NCI-H2227 (cell line): ENCODE results near the gene PKHD1.
A peak's percentile ranks its signal among the peaks of the same experiment; 100 is the strongest.

Experiments
- DNase-seq: peaks from one replicate; lab custom pipeline; 2025; ENCODE audit not compliant: unreplicated experiment; lab: John Stamatoyannopoulos, UW

Gene PKHD1

GRCh38 chr6:51817832-51818231 is 269.6 kb downstream of the PKHD1 start:
- no peak for DNase-seq

GRCh38 chr6:51814418-51814817 is 273.0 kb downstream of the PKHD1 start:
- DNase-seq, result no peak

GRCh38 chr6:51813904-51814303 is 273.5 kb downstream of the PKHD1 start:
- DNase-seq, result no peak

GRCh38 chr6:51812231-51812630 is 275.2 kb downstream of the PKHD1 start:
- no peak for DNase-seq

GRCh38 chr6:51805517-51805916 is 281.9 kb downstream of the PKHD1 start:
- DNase-seq, result no peak

GRCh38 chr6:51800603-51801002 is 286.8 kb downstream of the PKHD1 start:
- no peak for DNase-seq

GRCh38 chr6:51793393-51793792 is 294.0 kb downstream of the PKHD1 start:
- no peak for DNase-seq

- DNase-seq, result no peak
These were observed 295.0 kb downstream of the PKHD1 start for GRCh38 chr6:51792273-51793030.

- no peak for DNase-seq
These were observed 296.5 kb downstream of the PKHD1 start for GRCh38 chr6:51790946-51791345.

GRCh38 chr6:51788121-51788520 is 299.3 kb downstream of the PKHD1 start:
- no peak for DNase-seq

GRCh38 chr6:51778666-51779065 is 308.7 kb downstream of the PKHD1 start:
- no peak for DNase-seq

- DNase-seq, result no peak
These were observed 309.8 kb downstream of the PKHD1 start for GRCh38 chr6:51777618-51778017.

- DNase-seq, result no peak
These were observed 311.2 kb downstream of the PKHD1 start for GRCh38 chr6:51775942-51776860.

GRCh38 chr6:51768087-51768486 is 319.3 kb downstream of the PKHD1 start:
- DNase-seq, result no peak

GRCh38 chr6:51765230-51765629 is 322.2 kb downstream of the PKHD1 start:
- no peak for DNase-seq

GRCh38 chr6:51753635-51754034 is 333.8 kb downstream of the PKHD1 start:
- DNase-seq, result no peak

- no peak for DNase-seq
These were observed 343.4 kb downstream of the PKHD1 start for GRCh38 chr6:51743999-51744398.

- no peak for DNase-seq
These were observed 346.8 kb downstream of the PKHD1 start for GRCh38 chr6:51740658-51741057.

GRCh38 chr6:51738614-51739013 is 348.8 kb downstream of the PKHD1 start:
- DNase-seq, result no peak

- no peak for DNase-seq
These were observed 349.6 kb downstream of the PKHD1 start for GRCh38 chr6:51737580-51738360.

GRCh38 chr6:51725155-51725554 is 362.3 kb downstream of the PKHD1 start:
- peak; percentile 24 for DNase-seq
